DMS 273 treated with DMSO at 0.1 percent for 48 hours (cell line): ENCODE results near the gene ASPG.
"Not testable (repeated sequence)": the region's sequence is repeated elsewhere in the genome, so short reads cannot be mapped to it uniquely, and the experiment has no call there.

Experiments used
- DNase-seq: peaks from one replicate; lab custom pipeline; 2025; lab: John Stamatoyannopoulos, UW

The ASPG gene

DNA sequence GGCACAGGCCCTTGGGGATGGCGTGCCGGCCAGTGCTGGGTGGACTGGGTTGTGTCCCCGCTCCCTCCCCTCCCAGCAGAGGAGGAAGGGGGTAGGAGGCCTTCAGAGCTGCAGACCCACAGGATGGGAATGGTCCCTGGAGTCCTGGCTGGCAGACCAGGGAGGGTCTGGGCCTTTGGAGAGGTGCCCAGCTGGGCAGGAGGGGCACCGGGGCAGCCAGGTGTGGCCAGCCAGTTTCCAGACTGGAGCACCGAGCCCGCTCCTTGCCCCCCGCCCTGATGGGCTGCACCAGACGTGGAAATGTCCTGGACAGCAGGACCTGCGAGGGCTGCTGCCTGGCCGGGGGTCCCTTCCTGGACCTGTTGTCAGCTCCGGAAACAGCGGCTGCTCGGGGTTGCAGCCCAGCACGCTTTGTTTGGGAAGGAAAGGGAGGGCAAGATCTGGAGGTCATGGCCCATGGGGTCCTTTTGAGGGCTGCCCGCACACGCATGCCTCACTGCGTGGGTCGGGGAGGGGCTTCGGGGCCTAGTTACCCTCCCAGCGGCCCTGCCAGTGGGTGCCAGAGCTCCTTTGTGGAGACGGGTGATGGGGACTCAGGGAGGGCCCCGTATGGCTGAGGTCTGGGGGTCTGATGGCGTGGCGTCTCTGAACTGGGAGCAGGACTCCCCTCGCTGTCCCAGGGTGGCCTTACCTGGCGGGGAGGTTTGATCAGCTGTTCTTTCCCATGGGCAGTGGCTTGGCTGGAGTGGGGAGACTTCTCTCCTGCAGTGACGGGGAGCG, 62.0 kb downstream of the ASPG start:
- no peak for DNase-seq

DNA sequence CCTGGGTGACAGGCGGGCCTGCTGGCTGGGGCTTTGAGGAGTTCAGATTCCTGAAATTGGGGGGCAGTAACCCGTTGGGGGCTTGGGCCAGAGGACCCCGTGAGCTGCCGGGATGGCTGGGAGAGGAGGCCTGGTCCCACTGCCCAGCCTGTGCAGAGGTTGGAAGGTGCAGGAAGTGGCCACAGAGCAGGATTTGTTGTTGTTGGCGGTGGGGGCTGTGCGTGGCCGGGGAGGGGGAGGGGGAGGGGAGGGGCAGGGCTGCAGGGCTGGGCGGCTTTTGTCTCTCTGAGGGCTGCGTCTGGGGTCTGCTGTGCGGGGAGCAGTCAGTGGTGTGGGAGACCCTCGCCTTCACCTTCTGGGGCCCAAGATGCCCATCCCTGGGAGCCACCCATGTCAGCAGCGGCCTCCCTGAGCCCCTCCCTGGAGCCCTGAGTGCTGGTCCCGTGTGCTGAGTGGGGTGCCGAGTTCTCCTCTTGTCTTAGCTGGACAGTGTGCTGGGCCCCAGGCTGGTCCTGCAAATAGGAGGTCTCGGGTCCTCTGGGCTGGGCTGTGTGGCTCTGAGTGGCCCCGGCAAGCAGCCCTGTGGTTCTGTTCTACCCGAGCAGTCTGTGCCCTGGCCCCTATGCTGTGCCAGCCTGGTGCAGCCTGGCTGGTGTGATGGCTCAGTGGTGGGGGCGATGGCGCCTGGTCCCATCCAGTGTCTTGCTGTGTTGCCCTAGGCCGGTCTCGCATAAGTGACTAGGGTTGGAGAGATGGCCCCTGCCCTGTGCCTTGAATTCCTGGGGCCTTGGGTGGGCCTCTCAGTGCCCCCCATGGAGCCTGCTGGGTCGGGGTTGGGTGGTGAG, 63.2 kb downstream of the ASPG start:
- no peak for DNase-seq

DNA sequence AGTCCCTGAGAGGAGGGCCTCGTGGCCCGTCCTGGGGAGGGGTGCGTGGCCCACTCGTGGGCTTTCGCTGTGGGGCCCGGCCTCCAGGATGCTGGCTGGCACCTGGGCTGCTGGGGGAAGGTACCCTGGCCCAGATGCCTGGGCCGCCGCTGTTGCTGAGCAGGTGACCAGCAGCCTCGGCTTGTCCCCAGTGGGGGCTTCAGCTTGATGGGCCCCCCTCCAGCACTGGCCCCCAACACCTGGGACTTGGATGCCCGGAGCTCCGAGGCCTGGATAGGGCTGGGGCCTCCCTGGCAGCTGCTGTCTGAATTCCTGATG, 63.7 kb downstream of the ASPG start:
- DNase-seq: no peak

DNA sequence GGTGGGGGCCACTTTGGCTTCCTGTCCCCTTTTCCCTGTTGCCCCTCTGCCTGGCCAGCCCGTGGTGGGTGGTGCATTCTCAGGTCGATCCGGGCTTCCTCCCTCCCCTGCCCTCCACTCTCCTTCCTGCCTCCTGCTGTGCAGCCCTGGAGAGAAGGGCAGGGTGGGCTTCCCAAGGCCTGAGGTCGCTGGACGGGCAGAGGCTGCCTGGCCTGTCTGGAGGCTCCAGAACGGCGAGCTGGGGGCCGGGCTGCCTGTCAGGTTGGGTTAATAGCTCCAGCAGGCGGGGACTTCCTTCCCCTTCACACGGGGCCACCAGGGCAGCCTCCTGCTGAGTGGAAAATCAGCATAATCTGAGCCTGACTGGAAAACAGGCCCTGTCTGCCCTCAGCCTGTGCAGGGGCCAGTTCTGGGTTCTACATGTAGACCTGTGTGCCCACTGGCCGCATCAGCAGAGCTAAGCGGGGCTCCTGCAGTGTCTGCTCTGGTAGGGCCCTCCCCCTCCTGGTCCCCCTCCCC, 64.2 kb downstream of the ASPG start:
- peak; percentile 41 for DNase-seq

DNA sequence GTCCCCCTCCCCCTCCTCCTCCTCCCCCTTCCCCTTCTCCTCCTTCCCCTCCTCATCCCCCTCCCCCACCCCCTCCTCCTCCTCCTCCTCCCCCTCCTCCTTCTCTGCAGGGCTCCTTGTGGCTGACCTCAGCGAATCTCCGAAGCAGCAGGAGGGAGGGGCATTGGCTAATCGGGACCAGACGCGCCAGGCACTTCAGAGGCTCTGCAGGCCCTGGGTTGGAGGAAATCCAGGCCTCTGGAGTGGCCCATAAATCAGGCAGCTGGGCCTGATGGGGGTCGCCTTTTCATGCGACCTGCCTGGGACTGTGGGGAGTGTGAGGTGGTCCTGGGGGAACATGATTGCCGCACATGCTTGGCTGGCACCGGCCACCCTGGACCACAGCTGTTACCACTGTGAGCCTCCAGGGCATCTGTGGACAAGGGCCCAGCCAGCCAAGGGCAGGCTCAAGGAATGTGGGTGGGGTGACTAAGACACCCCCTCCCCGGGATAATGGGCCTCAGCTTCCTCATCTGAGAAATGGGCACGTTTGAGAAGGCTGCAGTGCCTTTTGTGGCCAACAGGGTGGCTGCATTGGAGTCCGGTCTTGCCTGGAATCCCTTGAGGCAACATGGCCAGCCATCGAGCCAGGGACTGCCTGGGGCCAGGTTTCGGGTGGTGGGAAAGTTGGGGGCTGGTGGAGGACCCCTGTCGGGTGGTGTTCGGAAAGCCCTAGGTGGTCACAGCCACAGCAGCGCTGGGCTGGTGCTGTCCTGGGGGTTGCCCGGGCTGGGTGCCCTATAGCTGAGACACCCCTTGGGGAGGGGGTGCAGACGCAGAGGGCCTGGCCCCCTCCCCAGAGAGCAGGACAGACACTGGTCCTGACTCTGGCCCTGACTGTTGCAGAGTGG, 64.9 kb downstream of the ASPG start:
- peak; percentile 50 for DNase-seq

DNA sequence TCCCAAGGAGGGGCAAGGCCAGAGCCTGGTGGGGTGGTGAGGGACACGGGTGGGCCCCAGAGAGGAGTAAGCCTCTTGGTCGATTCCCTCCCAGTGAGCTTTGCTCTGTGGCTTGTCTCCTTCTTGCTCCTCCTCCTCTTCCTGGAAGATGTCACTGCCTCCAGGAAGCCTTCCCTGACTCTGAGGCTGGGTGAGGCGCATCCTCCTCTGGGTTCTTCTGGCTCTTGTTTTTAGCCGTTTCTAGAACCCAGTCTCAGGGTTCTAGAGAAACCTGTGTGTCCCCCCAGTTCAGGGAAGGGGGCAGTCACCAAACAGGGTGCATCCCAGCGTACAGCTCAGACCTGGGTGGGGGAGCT, 65.5 kb downstream of the ASPG start:
- DNase-seq: no peak

DNA sequence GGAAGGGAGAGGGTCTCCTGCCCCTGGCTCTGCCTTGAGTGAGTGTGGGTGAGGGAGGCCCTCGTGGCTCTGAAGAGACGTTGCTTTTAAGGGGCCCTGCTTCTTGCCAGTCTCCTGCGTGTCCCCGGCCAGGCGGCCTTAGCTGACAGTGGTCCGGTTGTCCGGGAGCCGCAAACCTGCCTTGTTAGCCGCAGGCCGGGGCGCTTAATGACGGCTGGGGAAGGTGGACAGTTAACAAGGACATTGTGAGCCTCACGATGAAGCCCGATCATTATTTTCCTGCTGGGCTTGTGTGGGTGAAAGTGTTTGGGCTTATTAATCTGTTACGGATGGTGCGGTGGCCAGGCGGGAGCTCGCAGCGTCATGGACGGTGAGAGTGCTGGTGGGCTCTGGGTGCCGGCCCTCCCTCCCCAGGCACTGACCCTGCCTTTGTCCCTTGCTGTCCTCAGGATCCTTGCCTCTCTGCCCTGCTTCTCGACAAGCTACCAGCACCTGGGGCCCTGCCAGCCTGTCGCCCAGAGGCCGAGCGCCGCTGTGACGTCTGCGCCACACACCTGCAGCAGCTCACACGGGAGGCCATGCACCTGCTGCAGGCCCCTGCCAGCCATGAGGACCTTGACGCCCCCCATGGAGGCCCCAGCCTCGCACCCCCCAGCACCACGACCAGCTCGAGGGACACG, 66.2 kb downstream of the ASPG start:
- no peak for DNase-seq

DNA sequence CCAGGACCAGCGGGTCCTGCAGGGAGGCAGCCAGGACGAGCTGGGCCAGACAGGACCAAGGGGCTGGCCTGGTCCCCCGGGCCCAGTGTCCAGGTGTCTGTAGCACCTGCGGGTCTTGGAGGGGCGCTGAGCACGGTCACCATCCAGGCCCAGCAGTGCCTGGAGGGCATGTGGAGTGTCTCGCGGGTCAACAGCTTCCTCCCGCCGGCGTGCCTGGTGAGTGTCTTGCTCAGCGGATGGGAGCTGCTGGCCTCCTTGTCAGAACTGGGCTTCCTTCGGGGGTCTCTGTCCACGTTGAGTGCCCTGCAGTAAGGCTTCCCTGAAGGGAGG, 66.7 kb downstream of the ASPG start:
- no peak for DNase-seq

DNA sequence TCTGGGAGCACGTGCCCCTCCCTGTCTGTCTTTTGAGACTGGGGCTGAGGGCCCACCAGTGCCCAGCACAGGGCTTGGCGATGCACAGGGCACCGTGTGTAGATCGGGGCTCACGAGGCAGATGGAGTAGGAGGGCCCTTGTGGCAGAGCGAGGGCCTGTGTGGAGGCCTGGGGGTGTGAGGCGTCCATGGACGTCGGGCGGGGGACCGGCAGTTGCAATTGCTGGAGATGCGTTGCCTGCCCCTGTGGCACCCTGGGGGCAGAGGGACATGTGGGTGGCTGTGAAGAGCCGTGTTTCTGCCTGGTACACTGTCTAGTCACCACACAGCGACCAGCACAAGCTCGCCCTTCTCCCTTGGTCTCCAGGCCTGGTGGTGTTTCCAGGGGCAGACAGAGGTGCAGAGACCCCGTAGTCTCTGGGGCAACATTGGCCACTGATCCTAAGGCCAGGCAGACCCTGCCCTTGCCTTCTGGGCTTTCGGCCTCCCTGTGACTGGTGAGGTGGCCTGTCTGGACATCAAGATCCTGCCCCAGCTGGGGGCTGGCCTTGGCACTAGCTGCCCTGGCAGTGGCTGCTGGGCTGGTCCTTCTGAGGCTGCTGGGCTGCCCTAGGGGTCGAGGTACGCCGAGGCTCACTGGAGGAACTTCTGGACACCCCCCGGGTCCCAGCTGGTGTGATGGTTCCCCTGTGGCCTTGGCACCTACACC, 67.3 kb downstream of the ASPG start:
- no peak for DNase-seq

DNA sequence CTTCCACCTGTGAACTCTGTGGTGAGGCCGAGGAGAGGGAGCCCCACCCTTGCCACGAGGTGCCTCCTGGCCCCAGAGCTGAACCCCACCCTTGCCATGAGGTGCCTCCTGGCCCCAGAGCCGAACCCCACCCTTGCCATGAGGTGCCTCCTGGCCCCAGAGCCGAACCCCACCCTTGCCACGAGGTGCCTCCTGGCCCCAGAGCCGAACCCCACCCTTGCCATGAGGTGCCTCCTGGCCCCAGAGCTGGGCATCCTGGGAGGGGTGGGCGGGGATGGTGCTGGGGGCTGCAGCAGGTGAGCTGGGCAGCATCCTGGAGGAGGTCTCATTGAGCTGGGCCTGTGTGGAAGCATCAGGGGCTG, 67.9 kb downstream of the ASPG start:
- not testable (repeated sequence) for DNase-seq

DNA sequence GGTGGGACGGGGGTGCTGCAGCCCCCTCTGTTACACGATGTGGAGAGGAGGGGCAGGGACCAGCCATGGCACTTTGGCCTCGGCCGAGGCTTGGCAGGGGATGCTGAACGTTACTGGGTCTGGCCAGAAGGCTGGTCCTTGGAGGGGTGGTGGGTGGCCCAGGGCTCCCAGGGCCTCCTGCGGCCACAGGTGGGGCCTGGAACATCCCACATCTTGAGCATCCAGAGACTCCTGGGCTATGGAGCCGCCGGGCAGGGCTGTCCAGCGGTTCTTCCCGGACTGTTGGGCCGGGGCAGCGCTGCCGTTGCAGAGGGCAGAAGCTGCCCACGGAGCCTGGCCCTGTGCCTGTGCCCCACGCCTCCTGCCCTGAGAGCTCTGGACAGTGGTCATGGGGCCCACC, 68.7 kb downstream of the ASPG start:
- no peak for DNase-seq

DNA sequence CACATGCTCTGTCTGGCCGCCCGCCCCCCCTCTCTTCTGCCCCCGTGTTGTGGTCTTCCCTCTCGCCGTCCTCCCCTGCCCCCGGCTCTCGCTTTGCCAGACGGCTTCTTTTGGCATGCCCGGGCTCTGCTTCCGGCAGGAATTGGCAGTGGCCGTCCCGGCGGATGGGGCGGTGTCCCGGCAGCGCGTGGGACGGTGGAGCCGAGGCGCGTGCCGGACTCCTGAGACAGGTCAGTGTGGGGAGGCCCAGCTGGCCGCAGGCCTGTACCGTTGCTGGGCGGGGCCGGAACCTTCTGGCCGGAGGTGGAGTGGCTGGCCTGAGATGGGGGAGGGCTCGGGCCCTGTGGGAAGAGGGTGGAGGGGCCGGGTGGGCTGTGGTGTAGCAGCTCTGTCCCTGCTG, 70.0 kb downstream of the ASPG start:
- DNase-seq: no peak

DNA sequence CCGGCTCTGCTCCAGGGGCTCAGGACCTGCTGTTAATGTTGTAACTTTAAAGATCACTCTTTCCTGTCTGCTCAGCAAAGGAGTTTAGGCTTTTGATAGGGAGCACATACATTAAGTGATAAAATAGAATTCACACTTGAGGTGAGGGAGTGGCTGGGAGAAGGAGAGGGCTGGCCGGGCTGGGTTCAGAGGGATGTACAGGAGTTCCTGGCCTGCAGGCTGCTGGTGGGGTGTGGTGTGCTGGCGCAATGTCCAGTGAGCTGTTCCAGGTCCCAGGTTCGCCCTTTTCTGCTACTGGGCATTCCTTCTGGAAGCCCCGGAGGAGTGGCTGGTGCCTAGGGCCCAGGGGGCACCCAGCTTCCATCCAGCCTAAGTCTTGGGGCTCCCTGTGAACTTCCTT, 70.6 kb downstream of the ASPG start:
- DNase-seq: no peak

DNA sequence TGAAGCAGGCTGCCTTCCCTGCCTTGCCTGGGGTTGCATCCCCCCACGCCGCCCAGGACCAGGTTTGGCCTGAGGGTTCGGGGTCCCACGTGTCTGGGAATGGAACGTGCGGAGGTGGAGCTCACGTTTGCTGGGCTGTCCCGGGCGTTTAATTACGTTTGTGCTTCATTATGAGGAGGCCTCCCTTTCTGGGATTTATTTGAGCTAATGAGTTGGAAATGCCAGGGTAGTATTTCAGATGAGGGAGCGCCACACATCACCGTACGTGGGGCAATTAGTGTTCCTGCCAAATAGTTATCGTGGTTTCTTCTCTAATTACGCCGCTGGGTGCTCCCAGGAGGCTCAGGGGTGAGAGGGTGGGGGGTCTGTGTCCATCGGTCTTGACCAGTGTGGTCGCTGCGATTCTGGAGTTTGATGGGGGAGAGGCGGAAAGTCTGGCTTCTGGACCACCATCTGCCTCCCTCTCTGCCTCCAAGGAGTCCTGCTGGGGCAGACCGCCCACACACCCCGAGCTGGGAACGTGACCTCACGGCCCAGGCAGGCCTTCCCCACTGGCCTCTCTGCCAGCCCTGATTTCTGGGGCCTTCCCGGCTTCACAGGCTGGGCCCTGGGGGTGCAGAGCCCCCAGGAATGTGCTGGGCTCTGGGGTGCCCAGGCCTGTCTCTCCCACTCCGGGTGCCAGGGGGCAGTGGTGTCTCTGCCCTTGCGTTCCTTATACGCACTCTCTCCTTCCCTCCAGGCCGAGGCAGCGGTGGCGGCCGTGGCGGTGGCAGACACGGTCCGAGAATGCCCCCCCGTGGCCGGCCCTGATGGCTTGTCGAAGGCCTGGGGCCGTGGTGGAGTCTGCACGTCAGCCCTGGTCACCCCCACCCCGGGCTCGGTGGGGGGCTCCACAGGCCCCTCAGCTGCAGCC, 71.8 kb downstream of the ASPG start:
- DNase-seq: no peak

DNA sequence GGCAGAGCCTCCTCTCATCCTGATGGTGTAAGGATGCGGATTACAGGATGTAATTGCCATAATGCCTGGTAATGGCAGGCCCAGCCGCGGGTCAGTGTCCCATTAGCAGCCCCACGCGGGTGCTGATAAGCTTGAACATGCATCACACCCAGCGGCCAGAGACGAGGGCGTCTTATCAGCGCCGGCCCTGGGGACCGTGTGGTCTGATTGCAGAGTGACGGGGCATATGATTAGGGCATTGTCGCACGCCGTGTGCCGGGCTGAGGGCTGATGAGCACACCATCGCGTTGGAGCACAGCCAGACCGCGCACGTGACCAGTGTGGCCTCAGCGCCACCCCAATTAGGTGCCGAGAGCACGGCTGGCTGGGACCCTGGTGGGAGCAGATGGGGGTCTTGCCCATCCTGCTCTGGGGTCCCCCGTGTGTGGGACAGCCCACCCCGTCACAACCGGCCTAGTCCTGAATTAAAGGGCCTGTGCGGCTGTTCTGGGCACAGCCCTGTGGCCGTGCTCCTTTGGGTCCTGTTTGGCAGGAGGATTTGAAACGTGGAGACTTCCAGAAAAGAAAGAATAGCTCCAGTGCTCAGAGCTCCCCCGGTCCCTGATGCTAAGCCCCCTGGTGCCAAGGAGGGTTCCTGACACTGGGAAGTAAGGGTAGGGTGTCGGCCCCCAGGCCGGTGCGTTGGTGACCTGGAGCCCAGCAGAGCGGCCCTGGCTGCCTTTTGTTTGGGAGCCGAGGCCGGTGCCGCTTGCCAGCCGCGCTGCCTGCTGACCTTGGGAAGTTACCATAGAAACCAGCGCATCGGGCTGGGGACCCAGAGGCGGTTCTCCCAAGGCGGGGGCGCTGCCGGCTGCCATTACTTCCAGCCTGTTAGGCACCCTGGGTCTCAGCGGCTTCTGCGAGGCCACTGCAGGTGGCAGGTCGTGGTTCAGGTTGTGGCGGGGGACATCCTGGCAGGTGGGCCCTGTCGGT, 73.6 kb downstream of the ASPG start:
- DNase-seq: no peak

DNA sequence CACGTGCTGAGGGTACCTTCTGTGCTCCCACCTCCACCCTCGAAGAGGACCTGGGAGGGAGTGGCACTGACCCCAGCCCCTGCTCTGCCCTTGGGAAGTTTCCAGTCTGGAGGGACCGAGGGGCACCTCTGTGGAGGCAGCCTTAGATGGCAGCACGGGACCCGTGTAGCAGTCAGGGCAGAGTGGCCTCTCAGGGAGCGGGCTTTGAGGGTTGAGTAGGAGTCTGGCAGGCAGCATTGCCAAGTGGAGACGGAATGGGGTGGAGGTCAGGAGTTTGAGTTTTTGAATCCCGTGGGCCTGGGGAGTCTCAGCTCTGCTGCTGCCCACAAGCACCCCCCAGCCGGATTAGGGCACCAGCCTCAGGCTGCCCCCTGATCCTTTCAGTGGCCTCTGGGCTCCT, 74.5 kb downstream of the ASPG start:
- DNase-seq: no peak

DNA sequence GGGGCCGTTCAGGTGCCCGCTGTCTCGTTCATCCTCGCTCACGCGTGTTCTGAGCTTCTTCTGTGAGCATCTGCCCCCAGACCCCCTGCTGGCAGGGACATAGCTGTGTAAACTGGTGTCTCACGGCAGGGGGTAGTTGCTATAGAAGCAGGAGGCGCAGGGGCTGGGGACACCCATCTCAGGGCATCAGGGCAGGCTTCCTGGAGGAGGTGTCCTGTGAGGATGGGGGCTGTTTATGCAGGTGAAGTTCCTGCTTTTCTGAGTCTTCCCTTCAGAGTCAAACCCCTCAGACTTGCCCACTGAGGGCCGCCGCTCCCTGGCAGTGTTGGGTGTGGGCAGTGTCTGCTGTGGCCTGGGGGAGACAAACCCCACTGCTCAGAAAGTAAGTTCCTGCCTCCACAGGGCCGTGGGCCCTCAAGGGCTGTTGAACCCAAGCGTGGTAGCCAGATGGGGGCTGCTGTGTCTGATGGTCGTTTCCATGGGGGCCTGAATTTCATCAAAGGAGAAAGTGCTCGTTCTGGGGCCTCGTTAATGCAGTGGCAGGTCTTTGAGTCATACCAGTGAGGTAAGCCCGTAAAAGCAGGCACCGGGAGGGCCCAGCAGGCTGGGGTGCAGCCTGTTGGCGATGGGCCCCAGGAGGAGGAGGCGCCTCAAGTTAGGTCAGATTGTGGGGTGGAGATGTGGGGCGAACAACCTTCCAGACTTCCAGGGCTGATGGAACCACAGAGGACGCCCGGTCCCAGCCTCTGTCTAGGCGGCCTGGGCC, 76.3 kb downstream of the ASPG start:
- no peak for DNase-seq

DNA sequence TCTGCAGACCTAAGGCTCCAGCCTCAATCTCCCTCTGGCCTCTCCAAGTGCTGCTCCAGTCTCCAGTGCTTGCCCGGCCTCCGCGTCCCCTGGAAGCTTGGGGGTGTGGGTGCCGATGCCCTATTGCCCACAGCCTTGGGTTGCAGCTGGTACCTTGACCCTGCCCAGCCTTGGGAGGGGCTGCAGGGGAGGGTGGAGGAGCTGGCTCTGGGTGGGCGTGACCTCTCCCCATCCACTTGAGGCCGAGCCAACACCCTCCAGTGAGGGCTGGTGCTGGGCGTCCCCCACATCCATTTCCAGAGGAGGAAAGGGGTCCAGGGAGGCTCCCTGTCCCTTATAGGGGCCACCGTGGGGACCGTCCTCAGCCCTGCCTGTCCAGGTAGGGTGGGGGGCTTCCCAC, 77.0 kb downstream of the ASPG start:
- DNase-seq: no peak
